Endothelial cell of umbilical vein (primary cell): ENCODE data around the gene LRRC38. TPM values are rescaled to one million over a fixed set of nuclear protein-coding genes. Genes with fewer than 3 reads are reported as not detected.

Experiments
- BruUV-seq: library from RNA; stranded (reverse); fragments of 400-500 nt; replicated peaks from 2 replicates; lab custom pipeline; 2021; lab: Mats Ljungman, UMichigan
- CTCF ChIA-PET: fragments of 300-600, 350-600 bp; sonication (Branson Sonifier 250); formaldehyde crosslinking; loops from one replicate; lab custom pipeline; 2021; ENCODE audit warnings: antibody characterized with exemption, inconsistent platforms; lab: Charles Lee
- POLR2A ChIA-PET: fragments of 300-600, 350-600 bp; sonication (Branson Sonifier 250); formaldehyde crosslinking; loops from one replicate; lab custom pipeline; 2021; ENCODE audit warnings: antibody characterized with exemption, inconsistent platforms; lab: Charles Lee
- DNase-seq: peaks from one replicate; pipeline ENCODE4 v3.0.0-alpha.2; 2011; ENCODE audit warnings: low read depth, low spot score
- FAIRE-seq: peaks from 2 replicates; lab custom pipeline; 2011; peaks lifted over from hg19 to GRCh38; lab: Jason Lieb, UNC
- H2AFZ ChIP-seq: 2 replicates; pipeline ENCODE4 v1.6.0; 2012; ENCODE audit warnings: low read depth, low read length, control low read depth, inconsistent platforms
- H3K27ac ChIP-seq: 2 replicates; pipeline ENCODE4 v1.5.1; 2011; ENCODE audit warnings: low read depth, mild to moderate bottlenecking, control low read depth, low read length, moderate library complexity; ENCODE audit not compliant: insufficient read depth
- H3K27me3 ChIP-seq, 2 experiments: 2 replicates each; pipeline versions ENCODE4 v1.6.0 to v1.6.1; 2011; ENCODE audit warnings: low read length in 2 of 2, mixed read lengths in 1 of 2; ENCODE audit not compliant: control insufficient read depth in 2 of 2, insufficient read depth in 2 of 2
- H3K36me3 ChIP-seq, 2 experiments: 2 replicates in 1 of 2; 3 replicates in 1 of 2; pipeline ENCODE4 v1.5.1; 2011; ENCODE audit warnings: low read length in 2 of 2, mild to moderate bottlenecking in 1 of 2, moderate library complexity in 1 of 2; ENCODE audit not compliant: control insufficient read depth in 2 of 2, insufficient read depth in 2 of 2; ENCODE audit errors: extremely low read depth in 1 of 2
- H3K4me1 ChIP-seq: 3 replicates; pipeline ENCODE4 v1.5.1; 2011; ENCODE audit warnings: mild to moderate bottlenecking, low read length; ENCODE audit not compliant: control insufficient read depth, insufficient read depth; ENCODE audit errors: extremely low read depth
- H3K4me2 ChIP-seq: 2 replicates; pipeline ENCODE4 v1.6.1; 2011; ENCODE audit warnings: low read length, control low read depth, mixed read lengths; ENCODE audit not compliant: insufficient read depth
- H3K4me3 ChIP-seq, 3 experiments: fragments of 200-600 bp in 1 of 3; sonication (generic), shearing (Covaris generic) in 1 of 3; replicated peaks in 1 of 3; 2 replicates each; pipeline ENCODE4 v1.5.1; 2011 to 2016; ENCODE audit warnings: control low read depth in 3 of 3, low read length in 3 of 3, mild to moderate bottlenecking in 2 of 3, inconsistent platforms in 1 of 3, low read depth in 1 of 3, moderate library complexity in 1 of 3; ENCODE audit not compliant: insufficient read depth in 1 of 3
- H3K79me2 ChIP-seq: 2 replicates; pipeline ENCODE4 v1.6.0; 2012; ENCODE audit warnings: low read length, inconsistent platforms; ENCODE audit not compliant: control insufficient read depth, insufficient read depth
- H3K9ac ChIP-seq: replicated peaks from 2 replicates; pipeline ENCODE3; 2011; ENCODE audit warnings: low read length, control low read depth; ENCODE audit not compliant: insufficient read depth; ENCODE audit errors: extremely low read depth
- H3K9me1 ChIP-seq: replicated peaks from 3 replicates; pipeline ENCODE4 v1.6.0; 2011; ENCODE audit warnings: mild to moderate bottlenecking, low read length; ENCODE audit not compliant: control insufficient read depth, insufficient read depth; ENCODE audit errors: extremely low read depth
- H3K9me3 ChIP-seq: replicated peaks from 2 replicates; pipeline ENCODE4 v1.5.1; 2012; ENCODE audit warnings: low read length, inconsistent platforms; ENCODE audit not compliant: control insufficient read depth, insufficient read depth
- H4K20me1 ChIP-seq: replicated peaks from 2 replicates; pipeline ENCODE3; 2011; ENCODE audit warnings: mild to moderate bottlenecking, low read length; ENCODE audit not compliant: control insufficient read depth, insufficient read depth; ENCODE audit errors: extremely low read depth
- EZH2 ChIP-seq: IDR thresholded peaks from 2 replicates; pipeline ENCODE4 v1.6.1; 2012; ENCODE audit warnings: borderline replicate concordance, low read depth, mild to moderate bottlenecking, moderate library complexity, low read length, inconsistent platforms; ENCODE audit not compliant: severe bottlenecking
- FOS ChIP-seq: IDR thresholded peaks from 2 replicates; pipeline ENCODE4 v1.6.1; 2011; ENCODE audit warnings: mild to moderate bottlenecking, low read length, moderate library complexity, borderline replicate concordance; ENCODE audit not compliant: insufficient read depth
- GATA2 ChIP-seq: IDR thresholded peaks from 2 replicates; pipeline ENCODE4 v1.7.0; 2011; ENCODE audit warnings: low read depth, mild to moderate bottlenecking, moderate library complexity, mixed read lengths, low read length; ENCODE audit not compliant: insufficient read length, insufficient read depth
- JUN ChIP-seq: IDR thresholded peaks from 2 replicates; pipeline ENCODE4 v1.6.1; 2011; ENCODE audit warnings: borderline replicate concordance, low read depth; ENCODE audit not compliant: insufficient read length, insufficient read depth
- MYC ChIP-seq: IDR thresholded peaks from one replicate; pipeline ENCODE4 v1.6.1; 2011; ENCODE audit warnings: mild to moderate bottlenecking, low read depth, low read length
- POLR2A ChIP-seq: IDR thresholded peaks from 2 replicates; pipeline ENCODE4 v1.6.1; 2012; ENCODE audit warnings: low read depth, mild to moderate bottlenecking, control low read depth, low read length
- POLR2AphosphoS5 ChIP-seq: IDR thresholded peaks from 2 replicates; pipeline ENCODE4 v1.6.1; 2012; ENCODE audit warnings: low read depth, mild to moderate bottlenecking, control low read depth, low read length, moderate library complexity; ENCODE audit not compliant: insufficient read depth
- dilution Hi-C: fragments of 300-500 bp; cut with MboI; formaldehyde crosslinking; loops from one replicate; pipeline ENCODE4 v1.15.0; 2019; ENCODE audit warnings: low sequenced_read_pairs; ENCODE audit not compliant: extremely low pct_ligation_motif_present
- intact Hi-C: fragments of 100-400 bp; cut with micrococcal nuclease; formaldehyde crosslinking; loops from one replicate; pipeline ENCODE4 v1.10.0; 2022
- polyA plus RNA-seq, 4 experiments: library from polyadenylated mRNA; depleted of rRNA in 3 of 4; stranded (reverse) in 3 of 4; unstranded in 1 of 4; fragments of >200 nt; gene quantifications; 2 replicates each; pipeline versions ENCODE4 v1.2.1 to v1.2.3, GENCODE V29; 2011 to 2012; ENCODE audit warnings: missing spikeins in 1 of 4
- total RNA-seq: library from RNA; stranded (reverse); gene quantifications from 2 replicates; pipeline ENCODE4 v1.2.3, GENCODE V29; 2021
- TF ChIP-seq, protein P1 (sequence below): IDR thresholded peaks from 2 replicates; pipeline ENCODE4 v1.6.1; 2011; ENCODE audit not compliant: insufficient read depth, insufficient read length
- TF ChIP-seq, protein P2 (sequence below), 2 donors: IDR thresholded peaks; 1 replicate in 1 of 2; 2 replicates in 1 of 2; pipeline ENCODE4 v1.5.1; 2011; ENCODE audit warnings: low read length in 2 of 2, mild to moderate bottlenecking in 2 of 2, moderate library complexity in 2 of 2, control low read depth in 1 of 2, inconsistent platforms in 1 of 2, low read depth in 1 of 2; ENCODE audit not compliant: insufficient read depth in 1 of 2; ENCODE audit errors: extremely low read depth in 1 of 2

The LRRC38 gene
- total and polyA plus RNA-seq, 2 donors (not counting 3 experiments of a cell fraction or from before 2014, with no cell fraction given) = not detected

DNA sequence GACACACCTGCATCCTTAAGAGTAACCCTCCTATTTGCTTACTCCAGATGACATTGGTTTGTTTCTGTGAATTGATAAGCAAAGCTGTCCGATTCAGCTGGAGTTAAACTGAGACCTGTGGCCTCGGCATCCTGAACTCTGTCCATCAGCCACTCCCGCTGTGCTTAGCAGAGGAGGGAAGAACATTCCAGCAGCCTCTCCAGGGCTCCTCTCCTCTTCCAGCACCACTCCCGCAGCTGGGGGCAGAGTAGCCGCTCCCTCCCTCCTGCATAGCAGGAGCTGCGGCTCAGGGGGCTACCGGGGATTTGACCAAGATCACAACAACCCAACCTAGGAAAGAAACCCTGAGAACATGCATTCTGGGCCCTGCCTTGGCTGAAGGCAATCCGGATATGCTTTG lies 8.8 kb downstream of the LRRC38 start:
- H3K4me3 ChIP-seq = no peak overlapping the region
- H3K9ac ChIP-seq = no peak overlapping the region
- H3K9me3 ChIP-seq = peaks cover 3% of the 10 kb centered on the region
- no TSS peak for BruUV-seq
- H3K27ac ChIP-seq = no peak overlapping the region
- no peak for FAIRE-seq
- H3K4me2 ChIP-seq = no peak overlapping the region
- no peaks in the 10 kb centered on the region for H3K79me2 ChIP-seq
- POLR2A ChIA-PET = no interaction called here
- dilution Hi-C loops (no loop called here), intact Hi-C loops (no loop called here)
- H2AFZ ChIP-seq = no peak overlapping the region
- no peak for DNase-seq
- H3K9me1 ChIP-seq = no peaks in the 10 kb centered on the region
- no peaks in the 10 kb centered on the region for H4K20me1 ChIP-seq
- CTCF ChIA-PET = no interaction called here
- no peaks in the 10 kb centered on the region for H3K36me3 ChIP-seq
- TF ChIP-seq MYC (no peak), GATA2 (no peak), FOS (no peak), POLR2A (no peak), JUN (no peak), EZH2 (no peak), POLR2AphosphoS5 (no peak)
- TF ChIP-seq, protein P1, sequence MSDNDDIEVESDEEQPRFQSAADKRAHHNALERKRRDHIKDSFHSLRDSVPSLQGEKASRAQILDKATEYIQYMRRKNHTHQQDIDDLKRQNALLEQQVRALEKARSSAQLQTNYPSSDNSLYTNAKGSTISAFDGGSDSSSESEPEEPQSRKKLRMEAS = no peak
- TF ChIP-seq, protein P2, sequence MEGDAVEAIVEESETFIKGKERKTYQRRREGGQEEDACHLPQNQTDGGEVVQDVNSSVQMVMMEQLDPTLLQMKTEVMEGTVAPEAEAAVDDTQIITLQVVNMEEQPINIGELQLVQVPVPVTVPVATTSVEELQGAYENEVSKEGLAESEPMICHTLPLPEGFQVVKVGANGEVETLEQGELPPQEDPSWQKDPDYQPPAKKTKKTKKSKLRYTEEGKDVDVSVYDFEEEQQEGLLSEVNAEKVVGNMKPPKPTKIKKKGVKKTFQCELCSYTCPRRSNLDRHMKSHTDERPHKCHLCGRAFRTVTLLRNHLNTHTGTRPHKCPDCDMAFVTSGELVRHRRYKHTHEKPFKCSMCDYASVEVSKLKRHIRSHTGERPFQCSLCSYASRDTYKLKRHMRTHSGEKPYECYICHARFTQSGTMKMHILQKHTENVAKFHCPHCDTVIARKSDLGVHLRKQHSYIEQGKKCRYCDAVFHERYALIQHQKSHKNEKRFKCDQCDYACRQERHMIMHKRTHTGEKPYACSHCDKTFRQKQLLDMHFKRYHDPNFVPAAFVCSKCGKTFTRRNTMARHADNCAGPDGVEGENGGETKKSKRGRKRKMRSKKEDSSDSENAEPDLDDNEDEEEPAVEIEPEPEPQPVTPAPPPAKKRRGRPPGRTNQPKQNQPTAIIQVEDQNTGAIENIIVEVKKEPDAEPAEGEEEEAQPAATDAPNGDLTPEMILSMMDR (IDR thresholded peaks at IDR 0.05; ENCODE audit: extremely low read depth in 1 of 2, insufficient read depth in 1 of 2, low read depth in 1 of 2, low read length in 2 of 2) = no peak
- H3K27me3 ChIP-seq = no peaks in the 10 kb centered on the region
- H3K4me1 ChIP-seq = no peaks in the 10 kb centered on the region
